Measurements from ENCODE around the gene HTT. TPM values are rescaled to one million over a fixed set of nuclear protein-coding genes. Genes with fewer than 3 reads are reported as not detected.

HTT gene
- total and polyA plus RNA-seq, 2 of the 8 experiments (the other 6 are each of a cell fraction or from before 2014, with no cell fraction given), result 24.0 to 71.0 TPM

DNA sequence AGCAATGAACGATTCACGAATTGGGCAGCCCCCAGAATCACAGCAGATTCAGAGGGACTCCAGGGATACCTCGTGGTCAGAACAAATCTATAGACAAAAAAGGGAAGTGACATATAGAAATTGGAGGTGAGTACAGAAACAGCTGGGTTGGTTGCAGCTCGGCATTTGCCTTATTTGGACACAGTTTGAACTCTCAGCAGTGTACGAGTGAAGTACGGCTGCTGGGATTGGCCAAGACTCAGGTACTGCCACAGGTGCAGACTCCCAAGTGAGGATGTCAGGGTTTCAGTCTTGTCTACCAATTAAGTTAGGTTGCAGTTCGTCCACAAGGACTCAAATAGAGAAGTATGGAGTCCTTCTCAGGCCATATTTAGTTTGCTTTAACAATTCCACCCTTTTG, 28.3 kb upstream of the HTT start:
- Histone ChIP-seq H3K79me1 (ENCODE audit: low read depth, low read length) (no peaks in the 10 kb centered on the region), H4K91ac (replicated peaks; ENCODE audit: insufficient read length, low read length) (no peak overlapping the region), H2BK120ac (replicated peaks; ENCODE audit: low read depth, low read length) (no peak overlapping the region), H3K9me3 (ENCODE audit: insufficient read depth in 2 of 2, low read depth in 1 of 2, low read length in 1 of 2) (no peaks in the 10 kb centered on the region), H3K4ac (replicated peaks; ENCODE audit: insufficient read length, low read depth, low read length) (no peak overlapping the region), H3K27ac (ENCODE audit: low read depth, low read length) (no peak overlapping the region), H3K4me3 (ENCODE audit: extremely low read depth in 1 of 4, insufficient read depth in 2 of 4, low read depth in 3 of 4, low read length in 4 of 4) (no peak overlapping the region), H3K9ac (replicated peaks in 1 of 4; ENCODE audit: extremely low read depth in 1 of 4, low read depth in 3 of 4, low read length in 3 of 4) (no peak overlapping the region), H3K56ac (replicated peaks; ENCODE audit: insufficient read length, low read depth, low read length) (no peak overlapping the region), H3K18ac (ENCODE audit: extremely low read depth, low read length) (no peak overlapping the region), H2AK5ac (ENCODE audit: low read depth, low read length) (no peak overlapping the region), H3K23ac (ENCODE audit: insufficient read length) (no peak overlapping the region), H3K79me2 (ENCODE audit: control insufficient read depth in 1 of 2, insufficient read depth in 2 of 2, low read length in 2 of 2) (no peaks in the 10 kb centered on the region), H4K8ac (ENCODE audit: extremely low read depth, insufficient read depth, low read length) (no peak overlapping the region), H2BK5ac (ENCODE audit: low read depth, low read length) (no peak overlapping the region), H3K23me2 (ENCODE audit: low read depth, low read length) (no peaks in the 10 kb centered on the region), H4K20me1 (replicated peaks in 1 of 2; ENCODE audit: control insufficient read depth in 1 of 2, insufficient read depth in 2 of 2, low read length in 2 of 2) (no peaks in the 10 kb centered on the region), H3K4me2 (ENCODE audit: insufficient read depth in 1 of 2, low read depth in 2 of 2, low read length in 2 of 2) (no peak overlapping the region), H3K36me3 (ENCODE audit: control insufficient read depth in 2 of 4, insufficient read depth in 4 of 4, low read length in 3 of 4) (no peaks in the 10 kb centered on the region), H2BK20ac (ENCODE audit: low read length) (no peak overlapping the region), H2BK15ac (ENCODE audit: low read length) (no peak overlapping the region), H3K27me3 (replicated peaks in 1 of 4; ENCODE audit: control insufficient read depth in 3 of 4, extremely low read depth in 1 of 4, insufficient read depth in 3 of 4, low read length in 3 of 4) (peaks cover 0 to 7% (median 2%) of the 10 kb centered on the region in 4 experiments; a peak in 2 of 7 replicates), H2BK12ac (ENCODE audit: low read depth, low read length) (no peak overlapping the region), H2AFZ (ENCODE audit: low read length) (no peak overlapping the region), H3K4me1 (replicated peaks in 1 of 4; ENCODE audit: control insufficient read depth in 3 of 4, insufficient read depth in 4 of 4, low read length in 3 of 4) (peaks cover 0 to 5% (median 0%) of the 10 kb centered on the region in 4 experiments; a peak in 4 of 7 replicates), H4K5ac (ENCODE audit: insufficient read length, low read depth, low read length) (no peak overlapping the region), H3K14ac (ENCODE audit: insufficient read length) (no peak overlapping the region)
- 86% methylated on average over 7 of the region's 7 CpGs; no CpG with 5 or more reads in 1 of the 2 experiments for WGBS, 2 experiments (ENCODE audit: extremely low coverage in 1 of 2, insufficient coverage in 1 of 2, insufficient read length in 1 of 2, insufficient replicate concordance in 2 of 2, low coverage in 1 of 2, low lambda C conversion rate in 2 of 2, missing lambda C conversion rate in 1 of 2)
- DNase-seq (ENCODE audit: low read depth in 1 of 2, low spot score in 2 of 2) (no peak), FAIRE-seq (no peak)
- ChIA-PET POLR2A (ENCODE audit: partially characterized antibody) (no interaction called here), CTCF (ENCODE audit: partially characterized antibody) (interaction anchor here (1.2 to 2.4 kb wide), 5 partner anchors 9 to 179 kb away, joined by 3 to 9 read pairs (median 5); no protein-coding TSS in a partner anchor)
